ENCODE results near the gene UBE2V1. TPM values are rescaled to one million over a fixed set of nuclear protein-coding genes. Genes with fewer than 3 reads are reported as not detected.
A peak's percentile ranks its signal among the peaks of the same experiment; 100 is the strongest.

The UBE2V1 gene
- total RNA-seq, 1 donor from 2014 or later = 109 TPM

DNA sequence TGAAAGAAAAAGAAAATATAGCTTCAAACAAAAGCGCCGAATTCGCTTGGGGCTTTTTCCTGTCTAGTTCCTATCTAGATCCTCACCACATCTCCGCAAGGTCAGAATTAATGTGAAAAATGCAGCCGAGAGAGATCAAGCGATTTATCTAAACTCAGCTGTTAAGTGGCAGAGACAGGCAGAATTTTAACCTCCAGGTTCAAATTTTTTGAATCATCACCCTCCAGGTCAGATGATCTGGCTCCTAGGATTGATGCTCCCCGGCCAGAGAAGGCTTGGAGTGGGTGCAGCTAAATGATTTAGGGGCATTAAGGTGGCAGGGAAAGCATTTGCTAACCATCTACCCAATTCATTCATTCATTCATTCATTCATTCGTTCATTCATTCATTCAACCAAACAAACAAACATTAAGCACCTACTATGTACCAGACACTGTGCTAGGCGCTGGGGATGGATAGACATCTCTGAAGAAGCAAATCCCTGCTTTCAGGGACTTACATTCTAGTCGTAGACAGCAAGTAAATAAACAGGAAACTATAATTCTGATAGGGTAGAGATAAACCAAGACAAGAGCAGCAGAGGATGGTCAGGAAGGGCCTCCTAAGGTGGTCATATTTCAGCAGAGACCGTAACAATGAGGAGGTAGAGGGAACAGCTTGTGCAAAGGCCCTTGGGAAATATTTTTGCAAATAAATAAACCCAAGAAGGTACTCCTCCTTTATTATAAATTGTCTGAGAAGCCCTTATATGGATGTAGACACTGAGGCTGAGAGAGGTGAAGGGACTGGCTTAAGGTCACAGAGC lies 672 bp upstream of the UBE2V1 start:
- H3K4me3 ChIP-seq (ENCODE audit: low read depth, low read length) = peak overlapping the region; percentile 88
- DNase-seq (ENCODE audit: low read depth) = no peak
- TF ChIP-seq, protein P1, sequence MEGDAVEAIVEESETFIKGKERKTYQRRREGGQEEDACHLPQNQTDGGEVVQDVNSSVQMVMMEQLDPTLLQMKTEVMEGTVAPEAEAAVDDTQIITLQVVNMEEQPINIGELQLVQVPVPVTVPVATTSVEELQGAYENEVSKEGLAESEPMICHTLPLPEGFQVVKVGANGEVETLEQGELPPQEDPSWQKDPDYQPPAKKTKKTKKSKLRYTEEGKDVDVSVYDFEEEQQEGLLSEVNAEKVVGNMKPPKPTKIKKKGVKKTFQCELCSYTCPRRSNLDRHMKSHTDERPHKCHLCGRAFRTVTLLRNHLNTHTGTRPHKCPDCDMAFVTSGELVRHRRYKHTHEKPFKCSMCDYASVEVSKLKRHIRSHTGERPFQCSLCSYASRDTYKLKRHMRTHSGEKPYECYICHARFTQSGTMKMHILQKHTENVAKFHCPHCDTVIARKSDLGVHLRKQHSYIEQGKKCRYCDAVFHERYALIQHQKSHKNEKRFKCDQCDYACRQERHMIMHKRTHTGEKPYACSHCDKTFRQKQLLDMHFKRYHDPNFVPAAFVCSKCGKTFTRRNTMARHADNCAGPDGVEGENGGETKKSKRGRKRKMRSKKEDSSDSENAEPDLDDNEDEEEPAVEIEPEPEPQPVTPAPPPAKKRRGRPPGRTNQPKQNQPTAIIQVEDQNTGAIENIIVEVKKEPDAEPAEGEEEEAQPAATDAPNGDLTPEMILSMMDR (conservative IDR thresholded peaks at IDR 0.05; ENCODE audit: low read depth, low read length) = no peak

DNA sequence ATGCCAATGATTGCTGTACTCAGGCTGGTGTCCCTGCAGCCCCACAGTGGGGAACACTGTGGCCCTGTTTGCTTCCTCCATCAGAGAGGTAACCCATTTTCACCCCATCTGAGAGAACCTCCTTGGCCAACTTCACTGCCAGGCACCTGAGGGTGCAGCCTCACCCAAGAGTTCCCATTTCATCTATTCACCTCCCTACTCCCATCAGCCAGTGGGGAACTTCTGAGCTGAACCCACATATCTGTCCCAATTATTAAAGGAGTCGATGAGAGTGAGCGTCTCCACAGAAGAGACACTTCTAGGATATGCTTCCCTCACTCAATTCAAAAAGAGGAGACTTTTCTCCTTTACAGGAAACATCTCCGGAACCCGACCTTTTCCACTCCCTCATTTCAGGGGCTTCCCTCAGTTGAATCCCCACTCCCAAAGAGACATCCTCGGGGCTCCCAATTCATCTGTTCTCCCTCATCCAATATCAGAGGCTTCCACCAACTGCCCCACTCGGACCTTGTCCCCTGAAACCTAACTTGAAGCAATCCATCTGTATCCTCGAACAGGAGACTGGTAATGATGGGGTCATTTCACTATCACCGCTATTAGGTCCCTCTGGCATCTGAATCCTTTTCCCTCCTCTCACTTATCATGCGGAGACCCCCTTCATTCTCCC lies 988 bp downstream of the UBE2V1 start:
- H3K4me3 ChIP-seq (ENCODE audit: low read depth, low read length) = peak overlapping the region; percentile 88
- TF ChIP-seq, protein P1 (conservative IDR thresholded peaks at IDR 0.05; ENCODE audit: low read depth, low read length) = no peak
- no peak for DNase-seq (ENCODE audit: low read depth)

DNA sequence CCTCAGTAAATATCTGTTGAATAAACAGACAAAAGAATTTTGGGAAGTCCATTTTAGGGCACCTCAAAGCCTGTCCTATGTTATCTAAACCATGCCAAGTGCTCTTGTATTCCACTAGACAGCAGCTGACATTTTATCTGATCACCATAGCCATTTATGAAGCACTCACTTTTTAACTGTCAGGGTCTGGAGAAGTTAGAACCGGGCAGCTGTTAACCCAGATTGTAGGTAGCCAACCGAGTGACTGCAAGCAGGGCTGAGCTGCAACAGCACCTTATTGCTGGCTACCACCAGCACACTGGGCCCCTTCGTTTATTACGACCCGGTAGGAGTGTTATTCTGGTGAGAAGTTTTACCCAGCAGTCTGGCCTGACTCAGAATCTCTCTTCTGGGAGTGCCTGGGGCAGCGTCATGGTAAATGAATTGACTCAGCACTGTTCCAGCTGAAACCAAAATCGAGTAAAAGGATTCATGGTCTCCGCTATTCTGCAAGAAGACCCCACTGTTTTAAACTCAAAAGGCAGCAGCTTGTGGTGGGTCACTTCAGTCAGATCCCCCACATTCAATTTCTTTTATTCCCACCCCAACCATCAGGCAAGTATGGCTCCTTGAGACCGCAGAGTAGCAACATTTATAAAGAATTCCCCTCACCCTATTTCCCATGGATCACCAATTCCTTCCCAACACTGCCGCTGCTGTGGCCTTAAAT lies 1.7 kb downstream of the UBE2V1 start:
- DNase-seq (ENCODE audit: low read depth) = no peak
- peak overlapping the region; percentile 88 for H3K4me3 ChIP-seq (ENCODE audit: low read depth, low read length)
- TF ChIP-seq, protein P1 (conservative IDR thresholded peaks at IDR 0.05; ENCODE audit: low read depth, low read length) = no peak

DNA sequence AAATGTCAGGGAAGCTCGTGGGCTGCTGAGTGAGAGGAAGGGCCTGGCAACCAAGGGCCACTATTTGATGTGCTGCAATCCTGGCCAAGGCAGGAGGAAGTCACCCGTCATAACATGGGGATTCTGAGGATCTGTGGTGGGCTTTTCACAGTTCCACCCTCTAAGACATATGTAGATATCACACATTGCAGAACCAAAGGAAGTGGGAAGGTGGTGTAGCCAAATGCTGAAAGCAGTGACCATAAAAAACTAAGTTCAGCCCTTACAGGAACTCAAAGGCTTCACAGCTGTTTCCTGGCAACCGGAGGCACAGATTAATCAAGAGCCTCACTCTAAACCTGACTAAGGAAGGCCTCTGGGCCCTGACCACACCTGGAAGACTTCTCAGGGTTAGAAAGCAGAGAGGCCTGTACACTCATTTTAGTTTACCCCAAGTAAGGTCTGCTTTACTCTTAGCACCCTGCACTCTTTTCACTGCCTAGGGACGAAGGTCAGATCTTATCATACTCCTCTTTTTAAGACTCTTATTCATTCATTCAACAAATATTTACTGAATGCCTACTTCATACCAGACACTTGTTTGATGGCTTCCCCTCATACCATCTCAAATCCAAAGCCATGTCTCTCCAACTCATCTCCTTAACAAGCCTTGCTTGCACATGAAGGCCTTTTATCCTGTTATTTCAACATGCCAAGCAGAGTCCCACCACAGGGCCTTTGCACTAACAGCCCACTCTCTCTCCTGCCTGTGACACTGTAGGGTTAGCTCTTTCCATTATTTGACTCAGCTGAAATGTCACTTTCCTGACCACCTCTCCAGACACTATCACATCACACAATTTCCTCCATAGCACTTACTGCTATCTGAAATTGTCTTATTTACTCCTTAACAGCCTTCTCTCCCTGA lies 2.6 kb downstream of the UBE2V1 start:
- no peak for DNase-seq (ENCODE audit: low read depth)

DNA sequence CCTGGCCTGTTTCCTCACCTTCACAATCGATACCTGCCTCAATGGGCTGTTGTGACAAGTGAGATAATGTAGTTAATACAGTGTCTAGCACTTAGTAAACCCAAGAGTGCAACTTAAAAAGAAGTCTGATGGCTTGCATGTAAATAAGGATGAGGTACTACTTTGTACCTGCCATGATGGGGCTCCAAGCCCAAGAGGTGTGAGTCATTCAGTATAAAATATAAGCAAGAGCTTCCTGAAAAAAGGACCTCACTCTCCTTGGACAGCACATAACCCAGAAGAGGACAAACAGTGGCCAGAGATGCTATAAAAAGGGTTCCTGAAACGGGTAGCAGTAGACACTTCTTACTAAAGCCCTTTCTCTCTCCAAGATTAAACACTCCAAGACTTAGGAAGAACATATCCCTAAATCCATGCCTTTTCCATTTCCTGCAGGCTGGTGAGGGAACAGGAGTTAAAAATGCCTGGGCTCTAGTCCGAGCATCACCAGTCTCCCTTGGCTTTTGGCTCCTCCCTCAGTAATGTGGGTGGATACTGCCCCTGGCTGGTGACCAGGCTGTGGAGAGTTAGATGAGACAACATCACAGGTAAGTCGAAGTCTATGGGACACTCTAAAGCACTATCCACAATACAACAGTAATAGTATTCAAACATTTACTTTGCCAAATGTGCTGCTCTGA lies 4.3 kb downstream of the UBE2V1 start:
- TF ChIP-seq, protein P1 (conservative IDR thresholded peaks at IDR 0.05; ENCODE audit: low read depth, low read length) = no peak
- no peak for DNase-seq (ENCODE audit: low read depth)
- H3K4me3 ChIP-seq (ENCODE audit: low read depth, low read length) = no peak overlapping the region

More for the DNA sequence above, 2.6 kb downstream of the UBE2V1 start:
- H3K4me3 ChIP-seq (ENCODE audit: low read depth, low read length) = peak overlapping the region; percentile 88
- TF ChIP-seq, protein P1 (conservative IDR thresholded peaks at IDR 0.05; ENCODE audit: low read depth, low read length) = no peak
